RPMI8226 (cell line): ENCODE measurements around the gene TMEM215.
"Not testable (repeated sequence)": the region's sequence is repeated elsewhere in the genome, so short reads cannot be mapped to it uniquely, and the experiment has no call there.

Experiments used
- DNase-seq: peaks from one replicate; pipeline ENCODE4 v3.0.0-alpha.2; 2015

The TMEM215 gene, protein sequence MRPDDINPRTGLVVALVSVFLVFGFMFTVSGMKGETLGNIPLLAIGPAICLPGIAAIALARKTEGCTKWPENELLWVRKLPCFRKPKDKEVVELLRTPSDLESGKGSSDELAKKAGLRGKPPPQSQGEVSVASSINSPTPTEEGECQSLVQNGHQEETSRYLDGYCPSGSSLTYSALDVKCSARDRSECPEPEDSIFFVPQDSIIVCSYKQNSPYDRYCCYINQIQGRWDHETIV

GRCh38 chr9:32783168-32783891 lies at the start of gene TMEM215:
Gene TMEM215, plus strand, starts transcription at chr9:32783540. Its CDS starts 644 bp downstream, at chr9:32784184.
- DNase-seq, result no peak

DNA sequence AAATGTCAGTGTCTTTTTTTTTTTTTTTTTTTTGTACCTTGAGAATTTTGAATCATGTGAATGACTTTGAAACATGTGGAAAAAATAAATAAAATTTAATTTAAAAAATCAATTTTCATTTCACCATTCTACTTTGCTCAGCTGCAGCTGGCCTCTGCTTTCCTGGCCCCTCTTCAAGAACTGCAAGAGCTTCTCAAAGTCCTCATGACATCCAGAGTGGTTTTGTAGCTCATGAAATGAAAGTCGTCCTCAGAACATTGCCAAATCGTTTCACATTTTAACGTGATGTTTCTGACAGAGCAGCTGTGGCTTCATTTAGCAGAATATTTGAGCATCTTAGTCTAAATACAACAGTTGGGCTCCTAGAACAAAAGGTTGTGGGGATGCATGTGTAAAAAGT lies 47.9 kb upstream of the TMEM215 start:
- DNase-seq, result no peak

DNA sequence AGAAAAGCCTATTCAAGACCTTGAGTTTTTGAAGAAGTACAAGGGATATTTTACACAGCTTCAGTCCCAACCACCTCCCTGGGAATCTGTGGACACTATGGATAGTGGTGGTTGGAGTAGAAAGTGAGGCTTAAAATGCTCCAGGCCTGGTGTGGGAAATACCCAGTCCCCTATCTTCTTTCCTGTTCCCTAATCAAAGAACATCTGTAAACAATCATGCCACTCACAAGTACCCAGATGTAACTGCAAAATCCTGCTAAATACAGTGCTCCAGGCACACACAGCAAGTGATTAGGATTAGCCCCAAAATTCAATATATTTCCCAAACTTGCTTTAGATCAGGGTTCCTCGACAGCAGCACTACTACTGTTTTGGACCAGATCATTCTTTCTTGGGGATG lies 46.0 kb upstream of the TMEM215 start:
- DNase-seq, result no peak

GRCh38 chr9:32738501-32739172 lies 44.7 kb upstream of the TMEM215 start:
- no peak for DNase-seq

DNA sequence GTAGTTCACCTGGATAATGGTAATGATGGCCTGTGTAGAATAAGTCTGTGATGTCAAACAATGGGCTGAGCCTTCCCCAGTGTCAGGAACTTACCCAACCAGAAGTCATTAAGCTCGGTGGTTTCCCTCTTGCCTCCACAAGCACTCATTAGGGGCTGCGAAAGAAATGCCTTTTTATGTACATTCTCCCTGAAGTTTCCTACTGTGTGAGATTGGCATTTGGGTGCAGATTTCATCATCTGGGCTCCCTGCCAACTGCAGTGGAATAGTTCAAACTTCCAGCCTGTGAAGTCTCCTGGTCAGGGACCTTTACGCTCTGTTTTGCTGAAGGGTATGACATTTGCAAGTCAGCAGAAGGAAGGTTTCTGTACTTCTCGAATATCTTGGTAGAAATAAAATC lies 41.6 kb upstream of the TMEM215 start:
- peak; percentile 4 for DNase-seq

- no peak for DNase-seq
Measured at GRCh38 chr9:32742296-32742695, 41.0 kb upstream of the TMEM215 start.

DNA sequence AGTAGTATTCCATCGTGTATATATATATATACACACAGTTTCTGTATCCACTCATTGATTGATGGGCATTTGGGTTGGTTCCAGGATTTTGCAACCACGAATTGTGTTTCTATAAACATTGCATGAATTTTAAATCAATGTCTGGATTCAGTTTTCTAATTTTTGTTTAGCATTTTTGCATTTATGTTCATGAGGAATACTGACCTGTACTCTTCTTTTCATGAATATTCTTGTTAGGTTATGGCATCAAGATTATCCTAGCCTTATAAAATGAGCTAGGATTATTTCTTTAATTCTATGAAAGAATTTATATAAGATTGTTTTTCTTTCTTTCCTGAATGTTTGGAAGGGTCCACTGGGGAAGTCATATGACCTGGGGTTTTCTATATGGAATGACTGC lies 35.3 kb upstream of the TMEM215 start:
- no peak for DNase-seq

GRCh38 chr9:32755730-32756129 lies 27.6 kb upstream of the TMEM215 start:
- DNase-seq, result no peak

DNA sequence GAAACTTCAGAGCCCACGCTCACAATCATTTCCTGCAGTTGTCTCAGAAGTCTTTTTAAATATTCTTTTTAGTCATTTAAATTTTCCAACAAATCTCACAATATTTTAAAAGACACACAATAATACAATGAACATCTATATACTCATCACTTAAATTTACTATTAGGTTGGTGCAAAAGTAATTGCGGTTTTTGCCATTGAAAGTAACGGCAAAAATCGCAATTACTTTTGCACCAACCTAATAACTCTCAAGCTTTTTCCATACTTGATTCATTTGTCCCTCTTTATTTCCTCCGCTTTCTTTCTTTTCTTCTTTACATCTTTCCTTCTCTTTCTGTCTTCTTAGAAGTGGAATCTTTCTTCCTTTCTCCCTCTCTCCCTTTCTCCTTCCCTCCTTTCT lies 19.2 kb upstream of the TMEM215 start:
- DNase-seq, result no peak

DNA sequence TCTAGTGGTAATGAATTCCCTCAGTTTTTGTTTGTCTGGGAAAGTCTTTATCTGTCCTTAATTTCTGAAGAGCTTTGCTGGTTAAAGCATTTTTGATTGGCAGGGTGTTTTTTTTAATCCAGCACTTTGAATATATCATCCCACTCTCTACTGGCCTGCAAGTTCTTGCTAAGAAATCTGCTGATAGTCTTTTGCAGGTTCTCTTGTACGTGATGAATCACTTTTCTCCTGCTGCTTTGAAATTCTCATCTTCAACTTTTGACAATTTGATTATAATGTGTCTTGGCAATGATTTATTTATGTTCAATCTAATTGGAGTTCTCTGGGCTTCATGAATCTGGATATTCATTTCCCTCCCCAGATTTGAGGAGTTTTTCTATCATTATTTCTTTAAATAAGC lies 8.1 kb upstream of the TMEM215 start:
- no peak for DNase-seq

DNA sequence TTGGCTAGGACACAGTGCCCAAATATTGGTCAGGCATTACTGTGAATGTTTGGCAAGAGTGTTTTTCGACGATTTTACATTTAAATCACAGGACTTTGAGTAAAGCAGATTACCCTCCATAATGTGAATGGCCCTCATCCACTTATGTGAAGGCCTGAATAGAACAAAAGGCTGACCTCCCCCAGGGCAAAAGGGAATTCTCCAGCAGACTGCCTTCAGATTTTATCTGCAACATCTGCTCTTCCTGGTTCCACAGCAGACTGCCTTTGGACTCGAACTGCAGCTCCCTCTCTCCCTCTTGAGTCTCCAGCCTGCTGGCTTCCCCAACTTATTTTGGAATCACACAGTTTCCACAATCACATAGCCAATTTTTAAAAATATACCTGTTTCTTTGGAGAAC lies 7.1 kb upstream of the TMEM215 start:
- no peak for DNase-seq

DNA sequence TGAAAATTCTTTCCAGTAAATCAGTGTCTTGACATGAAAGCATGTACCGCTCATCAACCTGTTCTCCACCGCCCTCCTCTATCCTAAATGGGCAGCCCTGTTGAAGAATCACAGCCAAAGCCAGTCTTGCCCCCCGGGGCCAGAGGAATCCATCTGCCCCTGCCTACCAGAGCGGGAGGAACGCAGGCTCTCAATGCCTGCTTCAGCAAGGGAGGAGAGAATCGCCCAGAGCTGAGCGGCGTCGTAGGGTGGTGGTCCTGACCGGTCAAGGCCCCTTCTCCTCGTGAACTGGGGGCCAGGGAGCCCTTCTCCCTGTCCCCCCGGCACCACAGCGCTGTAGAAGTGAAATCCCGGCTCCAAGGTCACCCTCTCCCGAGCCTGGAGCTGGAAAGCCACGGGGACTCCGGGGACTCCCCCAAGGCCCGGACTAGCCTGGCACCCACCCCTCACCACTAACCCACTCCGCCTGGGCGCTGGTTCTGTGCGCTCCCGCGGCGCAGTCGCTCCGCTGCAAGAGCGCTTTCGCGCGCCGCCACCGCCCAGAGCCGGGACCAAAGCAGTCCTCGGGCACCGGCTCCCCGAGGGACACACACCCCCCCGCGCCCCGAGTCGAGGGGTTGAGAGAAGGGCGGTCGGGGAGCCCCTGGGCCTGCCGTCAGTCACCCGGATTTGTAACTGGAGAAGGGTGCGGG lies 718 bp upstream of the TMEM215 start:
- DNase-seq, result no peak

GRCh38 chr9:32787816-32788215 lies 4.5 kb downstream of the TMEM215 start:
- DNase-seq, result no peak

GRCh38 chr9:32796015-32796414 lies 12.7 kb downstream of the TMEM215 start:
- not testable (repeated sequence) for DNase-seq

- no peak for DNase-seq
Measured at GRCh38 chr9:32801530-32801929, 18.2 kb downstream of the TMEM215 start.

GRCh38 chr9:32807217-32807616 lies 23.9 kb downstream of the TMEM215 start:
- no peak for DNase-seq

- no peak for DNase-seq
Measured at GRCh38 chr9:32811246-32811645, 27.9 kb downstream of the TMEM215 start.

DNA sequence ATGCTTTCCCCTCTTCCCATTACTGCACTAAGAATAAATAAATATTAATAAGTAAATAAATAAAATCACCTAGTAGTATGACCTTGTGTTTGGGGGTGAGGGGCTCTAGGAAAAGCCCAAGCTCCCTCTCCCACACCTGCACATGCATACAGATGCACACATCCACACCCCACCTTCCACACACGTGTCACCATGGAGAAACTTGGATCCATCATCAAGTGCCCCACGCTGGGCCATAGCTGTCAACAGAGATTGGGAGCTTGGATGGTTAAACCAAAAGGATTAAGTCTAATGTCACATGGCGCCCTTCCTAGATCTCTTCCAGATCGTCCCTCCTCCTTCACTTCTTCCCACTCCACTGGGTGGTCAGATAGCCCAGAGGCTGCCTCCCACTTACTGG lies 37.0 kb downstream of the TMEM215 start:
- no peak for DNase-seq

DNA sequence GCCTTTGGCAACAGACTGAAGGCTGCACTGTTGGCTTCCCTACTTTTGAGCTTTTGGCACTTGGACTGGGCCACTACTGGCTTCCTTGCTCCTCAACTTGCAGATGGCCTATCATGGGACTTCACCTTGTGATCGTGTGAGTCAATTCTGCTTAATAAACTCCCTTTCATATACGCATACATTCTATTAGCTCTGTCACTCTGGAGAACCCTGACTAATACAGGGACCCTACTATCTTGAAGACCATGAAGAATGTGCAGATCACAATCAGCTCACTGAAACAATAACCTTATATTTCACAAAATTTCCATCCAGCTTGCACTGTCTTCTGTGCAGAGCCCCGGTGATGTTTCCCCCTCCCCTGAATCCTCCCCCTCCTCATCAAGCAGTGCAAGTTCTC lies 39.8 kb downstream of the TMEM215 start:
- DNase-seq, result no peak

DNA sequence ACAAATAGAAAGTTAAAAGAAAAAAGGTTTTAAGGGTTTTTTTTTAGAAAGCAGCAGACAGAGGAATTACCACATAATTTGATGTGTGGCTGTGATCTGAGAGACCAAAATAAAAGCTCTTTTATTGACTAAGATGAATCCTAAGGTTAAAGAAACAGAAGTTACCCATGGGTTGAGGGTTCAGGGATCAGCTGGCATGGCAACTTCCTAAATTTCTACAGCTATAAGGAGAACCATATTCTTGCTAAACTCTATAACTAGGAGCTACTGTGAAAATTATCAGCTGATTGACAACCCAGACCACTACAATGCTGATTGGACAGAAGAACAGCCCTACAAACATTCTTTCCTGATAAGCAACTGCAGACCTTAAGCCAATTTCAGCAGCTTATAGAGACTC lies 40.2 kb downstream of the TMEM215 start:
- no peak for DNase-seq

DNA sequence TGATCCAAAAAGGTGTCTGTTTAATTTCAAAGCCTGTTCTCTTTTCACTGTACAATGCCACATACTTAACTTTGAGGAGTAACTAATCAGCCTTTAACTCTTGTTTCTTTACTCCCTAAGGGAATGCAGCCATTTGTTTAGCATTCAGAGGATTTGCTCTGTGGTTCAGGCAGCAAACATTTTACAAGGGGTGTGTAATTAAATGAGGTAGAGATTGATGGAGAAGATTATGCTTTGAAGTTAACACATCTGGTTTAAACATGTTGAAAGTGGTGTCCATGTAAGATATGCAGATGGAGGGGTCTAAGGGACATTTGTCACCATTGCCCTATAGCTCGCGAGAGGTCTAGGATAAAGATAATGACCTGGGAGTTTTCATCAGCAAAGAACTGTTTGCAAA lies 41.9 kb downstream of the TMEM215 start:
- DNase-seq, result no peak

DNA sequence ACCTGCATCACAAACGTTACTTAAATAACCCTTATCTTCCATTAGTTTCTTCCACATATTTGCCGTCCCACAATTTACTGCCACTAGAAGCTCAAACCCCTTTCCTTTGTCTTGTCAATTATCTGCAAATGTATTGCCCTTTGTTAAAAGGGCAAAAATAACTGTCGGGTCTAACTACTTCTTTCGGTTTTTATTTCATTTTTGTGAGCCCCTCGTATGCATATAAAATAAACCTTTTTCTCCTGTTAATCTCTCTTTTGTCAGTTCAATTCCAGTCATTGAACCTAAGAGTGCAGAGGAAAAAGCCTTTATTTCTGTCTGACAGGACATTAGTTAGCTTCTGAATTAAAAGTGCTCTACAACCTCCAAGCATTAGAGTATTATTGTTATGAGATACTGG lies 45.5 kb downstream of the TMEM215 start:
- DNase-seq, result no peak

DNA sequence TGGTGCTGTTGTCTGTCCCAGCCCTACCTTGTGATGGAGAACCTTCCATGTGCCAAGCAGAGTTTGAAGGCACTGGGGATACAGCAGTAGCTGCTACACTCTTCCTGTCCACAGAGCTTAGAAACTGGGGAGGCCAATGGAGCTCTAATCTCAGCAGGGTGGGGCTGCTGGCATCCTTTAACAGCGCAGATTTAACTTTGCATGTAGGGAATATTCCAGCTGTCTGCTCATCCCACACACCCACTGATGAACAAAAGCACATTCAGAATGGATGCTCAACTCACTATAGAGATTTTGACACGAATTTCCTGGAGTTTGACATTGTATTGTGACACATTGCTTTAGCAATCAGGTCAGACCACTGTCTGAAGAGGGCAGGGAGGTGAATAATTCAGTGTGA lies 49.0 kb downstream of the TMEM215 start:
- no peak for DNase-seq
